Upper lobe of left lung (tissue), 6 donors: Measurements from ENCODE around the gene CA10. TPM values are rescaled to one million over a fixed set of nuclear protein-coding genes. Genes with fewer than 3 reads are reported as not detected.

Source experiments
- ATAC-seq, 2 donors: fragments of 200-7000 bp; cut with Tn5 transposase; one replicate each; pipeline ENCODE4 v1.9.1; 2022; ENCODE audit warnings: mild to moderate bottlenecking in 2 of 2, moderate library complexity in 2 of 2; ENCODE audit not compliant: low FRiP score in 2 of 2
- DNase-seq, 2 donors: peaks; one replicate each; pipeline ENCODE4 v3.0.0-alpha.2; 2019 to 2020
- H3K27ac ChIP-seq, 4 donors: fragments of 200-600 bp; sonication (generic); one replicate each; pipeline ENCODE4 v1.5.1; 2016 to 2019
- H3K27me3 ChIP-seq, 4 donors: fragments of 200-600 bp; sonication (generic); one replicate each; pipeline ENCODE4 v1.5.1; 2017 to 2019
- H3K36me3 ChIP-seq, 4 donors: fragments of 200-600 bp; sonication (generic); one replicate each; pipeline ENCODE4 v1.5.1; 2016 to 2019
- H3K4me1 ChIP-seq, 4 donors: fragments of 200-600 bp; sonication (generic); one replicate each; pipeline ENCODE4 v1.5.1; 2018 to 2019
- H3K4me3 ChIP-seq, 4 donors: fragments of 200-600 bp; sonication (generic); one replicate each; pipeline ENCODE4 v1.5.1; 2017 to 2019; ENCODE audit warnings: mild to moderate bottlenecking in 2 of 4, moderate library complexity in 1 of 4
- H3K9me3 ChIP-seq, 4 donors: fragments of 200-600 bp; sonication (generic); one replicate each; pipeline ENCODE4 v1.5.1; 2018 to 2019
- CTCF ChIP-seq, 6 experiments: fragments of 450-650 bp in 4 of 6; fragments of 200-600 bp in 2 of 6; sonication (generic) in 2 of 6; IDR thresholded peaks; one replicate each; pipeline ENCODE4 v1.5.1; 2016 to 2019; ENCODE audit warnings: antibody characterized with exemption in 6 of 6
- EP300 ChIP-seq, 4 donors: sonication (generic); formaldehyde crosslinking; IDR thresholded peaks; one replicate each; pipeline ENCODE4 v1.5.1; 2017; ENCODE audit warnings: antibody characterized with exemption in 4 of 4, control low read depth in 2 of 4
- POLR2A ChIP-seq, 4 donors: fragments of 450-650 bp; IDR thresholded peaks; one replicate each; pipeline ENCODE4 v1.5.1; 2016 to 2017; ENCODE audit warnings: antibody characterized with exemption in 4 of 4, mild to moderate bottlenecking in 2 of 4
- POLR2AphosphoS5 ChIP-seq, 2 donors: sonication (generic); formaldehyde crosslinking; IDR thresholded peaks; one replicate each; pipeline ENCODE4 v1.5.1; 2017; ENCODE audit warnings: antibody characterized with exemption in 2 of 2
- WGBS, 2 donors: methylation state at CpG; one replicate each; pipeline ENCODE4 v1.1.5; 2017 to 2018; 5-methylcytosine and 5-hydroxymethylcytosine counted together
- total RNA-seq, 6 donors: library from RNA; depleted of rRNA in 4 of 6; stranded (reverse); fragments of >200 nt in 4 of 6; gene quantifications; one replicate each; pipeline versions ENCODE4 v1.1.0 to v1.2.1, GENCODE V29; 2016 to 2021
- donor health status: DM: no; HTN: no; CAD: no; lungs with moderate emphysema.
- donor health status: DM: no; HTN: yes; CAD: no; lungs with severe emphysema.

The CA10 gene
- total RNA-seq, 6 donors from 2014 or later, result 0.10 TPM; not detected in 5

DNA sequence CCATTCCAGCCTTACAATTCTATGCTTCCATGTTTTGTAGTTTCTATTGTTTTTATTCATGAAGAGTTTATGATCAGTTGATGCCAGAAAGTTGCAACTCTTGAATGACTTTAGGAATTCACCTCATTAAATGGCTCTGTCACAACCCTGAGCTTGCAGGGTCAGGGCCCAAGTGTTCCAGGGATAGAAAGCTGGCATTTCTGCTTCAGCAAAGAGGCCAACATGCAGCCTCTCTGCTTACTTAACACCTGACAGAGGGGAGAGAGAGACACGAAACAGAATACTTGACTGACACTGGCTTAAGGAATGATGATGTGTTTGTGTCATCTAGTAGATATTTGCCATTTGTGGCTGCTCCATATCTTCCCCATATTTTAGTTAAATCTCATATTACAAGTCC, 328.1 kb downstream of the CA10 start:
- DNase-seq, result no peak
- Histone ChIP-seq H3K27ac (no peak overlapping the region), H3K4me1 (no peaks in the 10 kb centered on the region), H3K9me3 (no peaks in the 10 kb centered on the region), H3K27me3 (no peaks in the 10 kb centered on the region), H3K36me3 (no peaks in the 10 kb centered on the region), H3K4me3 (no peak overlapping the region)
- WGBS, 2 donors, result 25 to 31% methylated on average over 1 of the region's 1 CpG
- TF ChIP-seq EP300 (IDR thresholded peaks at IDR 0.05) (no peak), CTCF (IDR thresholded peaks at IDR 0.05) (no peak), POLR2A (IDR thresholded peaks at IDR 0.05) (no peak), POLR2AphosphoS5 (IDR thresholded peaks at IDR 0.05) (no peak)
- ATAC-seq, result no peak

DNA sequence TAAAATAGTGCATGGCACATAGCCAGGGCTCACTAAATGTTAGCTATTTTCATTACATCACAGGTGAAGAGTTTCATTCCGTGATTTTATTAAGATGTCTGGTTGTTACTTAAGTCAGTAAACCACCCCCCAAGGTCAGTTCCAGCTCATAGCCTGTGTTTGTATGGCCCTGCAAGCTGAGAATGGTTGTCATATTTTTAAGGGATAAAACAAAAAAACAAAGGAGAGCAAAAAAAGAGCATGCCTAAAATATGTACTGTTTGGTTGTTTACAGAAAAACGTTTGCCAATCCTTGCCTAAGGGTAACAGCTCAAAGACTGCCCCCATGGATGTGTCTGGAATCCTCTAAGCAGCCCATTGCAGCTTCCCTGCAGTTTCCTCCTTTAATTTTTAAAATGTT, 329.6 kb downstream of the CA10 start:
- TF ChIP-seq POLR2AphosphoS5 (IDR thresholded peaks at IDR 0.05), result no peak
- no peak for TF ChIP-seq CTCF (IDR thresholded peaks at IDR 0.05)
- TF ChIP-seq POLR2A (IDR thresholded peaks at IDR 0.05), result no peak
- TF ChIP-seq EP300 (IDR thresholded peaks at IDR 0.05), result no peak

DNA sequence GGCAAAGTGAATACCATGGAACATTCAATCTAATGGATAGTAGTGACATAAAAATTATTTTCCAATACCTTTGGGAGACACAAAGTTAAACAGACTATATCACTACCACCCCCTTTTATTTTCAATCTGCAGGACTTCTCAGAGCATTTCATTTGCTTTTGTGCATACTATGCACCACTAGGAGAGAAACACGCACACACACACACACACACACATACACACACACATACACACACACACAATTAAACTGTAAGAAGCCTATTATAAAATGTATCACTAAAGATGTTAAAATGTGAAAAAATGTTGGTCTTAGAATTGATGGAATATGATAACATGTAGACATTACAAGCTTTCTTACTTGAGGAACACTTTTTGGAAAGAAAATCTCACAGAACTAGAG, 331.4 kb downstream of the CA10 start:
- no peak for TF ChIP-seq POLR2AphosphoS5 (IDR thresholded peaks at IDR 0.05)
- TF ChIP-seq EP300 (IDR thresholded peaks at IDR 0.05), result no peak
- no peak for TF ChIP-seq CTCF (IDR thresholded peaks at IDR 0.05)
- TF ChIP-seq POLR2A (IDR thresholded peaks at IDR 0.05), result no peak
- no peaks in the 10 kb centered on the region for H3K9me3 ChIP-seq
- no peaks in the 10 kb centered on the region for H3K36me3 ChIP-seq
- WGBS, 2 donors, result 79 to 87% methylated on average over 1 of the region's 1 CpG
- H3K27me3 ChIP-seq, result no peaks in the 10 kb centered on the region
- H3K4me1 ChIP-seq, result no peaks in the 10 kb centered on the region
- no peak overlapping the region for H3K27ac ChIP-seq
- no peak overlapping the region for H3K4me3 ChIP-seq
- ATAC-seq, result no peak
- no peak for DNase-seq

More for the DNA sequence above, 329.6 kb downstream of the CA10 start:
- Histone ChIP-seq H3K36me3 (no peaks in the 10 kb centered on the region), H3K4me1 (no peaks in the 10 kb centered on the region), H3K9me3 (no peaks in the 10 kb centered on the region), H3K27me3 (no peaks in the 10 kb centered on the region), H3K4me3 (no peak overlapping the region), H3K27ac (no peak overlapping the region)
- DNase-seq (no peak), ATAC-seq (no peak)
- 30 to 31% methylated on average over 2 of the region's 2 CpGs for WGBS, 2 donors

DNA sequence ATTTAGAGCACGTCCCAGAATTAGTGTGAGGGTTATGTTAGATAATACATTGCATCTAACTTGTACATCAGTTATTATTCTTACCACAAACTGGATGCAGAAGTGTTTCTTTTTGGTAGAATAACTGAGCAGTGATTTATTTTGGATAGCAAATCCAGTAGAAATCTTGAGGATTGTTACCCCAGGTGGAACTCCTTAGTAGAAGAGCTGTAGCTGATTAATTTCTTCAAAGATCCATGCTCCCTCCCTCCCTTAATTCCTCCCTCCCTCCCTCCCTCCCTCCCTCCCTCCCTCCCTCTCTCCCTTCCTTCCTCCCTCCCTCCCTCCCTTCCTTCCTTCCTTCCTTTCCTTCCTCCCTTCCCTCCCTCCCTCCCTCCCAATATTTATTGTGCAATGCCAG, 337.7 kb downstream of the CA10 start:
- Histone ChIP-seq H3K4me3 (no peak overlapping the region), H3K36me3 (no peaks in the 10 kb centered on the region), H3K9me3 (no peaks in the 10 kb centered on the region), H3K27me3 (no peaks in the 10 kb centered on the region), H3K4me1 (no peaks in the 10 kb centered on the region), H3K27ac (no peak overlapping the region)
- TF ChIP-seq POLR2AphosphoS5 (IDR thresholded peaks at IDR 0.05), result no peak
- no peak for DNase-seq
- 75 to 79% methylated on average over 1 of the region's 1 CpG for WGBS, 2 donors
- ATAC-seq, result no peak

DNA sequence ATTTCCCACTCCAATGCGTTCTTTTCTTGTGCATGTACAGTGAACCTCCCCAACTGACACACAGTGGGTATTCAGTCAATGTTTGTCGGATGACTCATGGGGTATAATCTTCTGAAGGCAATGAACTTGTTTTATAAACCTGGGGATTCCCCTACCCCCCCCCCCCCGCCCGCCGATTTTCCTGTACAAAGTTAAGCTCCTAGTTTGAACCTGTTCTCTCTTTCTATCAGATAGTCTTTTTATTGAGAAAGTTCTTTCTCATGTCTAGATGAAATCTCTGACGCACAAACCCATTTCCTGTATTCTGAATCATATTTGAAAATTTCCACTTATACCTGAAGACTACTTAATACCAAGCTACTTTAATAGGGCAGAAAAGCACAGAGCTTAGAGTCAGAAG, 338.3 kb downstream of the CA10 start:
- DNase-seq (no peak), ATAC-seq (no peak)
- Histone ChIP-seq H3K27me3 (no peaks in the 10 kb centered on the region), H3K4me1 (no peaks in the 10 kb centered on the region), H3K4me3 (no peak overlapping the region), H3K36me3 (no peaks in the 10 kb centered on the region), H3K27ac (no peak overlapping the region), H3K9me3 (no peaks in the 10 kb centered on the region)
- 73 to 86% methylated on average over 6 of the region's 6 CpGs for WGBS, 2 donors
- no peak for TF ChIP-seq EP300 (IDR thresholded peaks at IDR 0.05)
- no peak for TF ChIP-seq POLR2A (IDR thresholded peaks at IDR 0.05)
- no peak for TF ChIP-seq POLR2AphosphoS5 (IDR thresholded peaks at IDR 0.05)
- no peak for TF ChIP-seq CTCF (IDR thresholded peaks at IDR 0.05)
